T-helper 22 cell (primary cell): ENCODE data around the gene PHLDA1.
A peak's percentile ranks its signal among the peaks of the same experiment; 100 is the strongest.

Experiments
- DNase-seq: peaks from one replicate; pipeline ENCODE4 v3.0.0-alpha.2; 2020; ENCODE audit warnings: low read depth

Gene PHLDA1

DNA sequence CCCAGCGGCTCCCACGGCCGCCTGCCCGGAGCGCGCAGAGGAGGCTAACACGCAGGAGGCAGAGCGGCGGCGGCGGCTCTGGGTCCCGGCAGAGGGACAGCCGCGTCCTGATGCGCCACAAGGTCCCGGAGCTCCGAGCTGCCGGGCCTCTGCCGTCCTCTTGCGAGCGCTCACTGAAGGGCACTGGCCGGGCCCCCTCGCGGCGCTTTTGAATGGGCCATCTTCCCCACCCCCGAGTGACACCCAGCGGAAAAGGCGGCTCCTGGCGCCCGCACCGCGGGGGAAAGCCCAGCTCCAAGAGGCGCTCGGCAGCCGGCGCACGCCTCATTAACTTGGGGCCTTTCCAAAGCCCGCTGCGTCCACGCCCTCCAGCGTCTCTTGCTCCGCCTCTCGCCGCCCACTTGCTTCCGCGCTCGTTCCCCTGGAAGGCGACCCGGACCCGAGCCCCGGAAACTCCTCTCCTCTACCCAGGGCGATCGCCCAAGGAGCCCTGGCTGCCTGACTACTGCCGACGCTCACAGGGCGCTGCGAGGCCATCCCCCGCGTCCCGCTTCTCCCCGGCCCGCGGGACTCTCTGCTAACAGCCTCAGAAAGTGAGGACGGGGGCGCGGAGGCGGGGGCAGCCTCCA is at the start of gene PHLDA1:
Gene PHLDA1, minus strand, starts transcription at position 363 of the 629 bp plus-strand sequence.
- DNase-seq: peak; percentile 93

DNA sequence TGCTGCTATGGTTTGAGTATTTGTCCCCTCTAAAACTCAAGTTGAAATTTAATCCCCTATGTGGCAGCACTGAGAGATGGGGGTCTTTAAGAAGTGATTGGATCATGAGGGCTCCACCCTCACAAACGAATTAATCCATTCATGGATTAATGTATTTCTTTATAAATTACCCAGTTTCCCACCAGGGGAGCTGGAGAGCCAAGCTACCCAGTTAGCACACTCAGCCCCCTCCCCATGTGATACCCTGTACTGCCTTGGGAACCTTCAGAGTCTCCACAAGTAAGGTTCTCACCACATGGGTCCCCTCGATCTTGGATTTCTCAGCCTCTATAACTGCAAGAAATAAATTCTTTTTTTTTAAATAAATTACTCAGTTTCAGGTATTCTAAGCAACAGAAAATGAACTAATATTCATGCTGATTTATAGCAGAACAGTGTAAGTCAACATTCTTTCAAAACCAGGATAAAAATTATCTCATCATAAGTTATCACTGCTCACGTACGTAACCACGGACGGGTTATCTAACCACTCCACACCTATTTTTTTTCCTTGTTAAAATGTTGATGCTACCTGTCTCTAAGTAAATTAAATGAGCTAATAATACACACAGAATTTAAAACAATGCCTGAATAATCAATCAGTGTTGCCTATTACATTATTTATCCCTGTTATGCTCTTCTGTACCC is 49.3 kb upstream of the PHLDA1 start:
- no peak for DNase-seq

DNA sequence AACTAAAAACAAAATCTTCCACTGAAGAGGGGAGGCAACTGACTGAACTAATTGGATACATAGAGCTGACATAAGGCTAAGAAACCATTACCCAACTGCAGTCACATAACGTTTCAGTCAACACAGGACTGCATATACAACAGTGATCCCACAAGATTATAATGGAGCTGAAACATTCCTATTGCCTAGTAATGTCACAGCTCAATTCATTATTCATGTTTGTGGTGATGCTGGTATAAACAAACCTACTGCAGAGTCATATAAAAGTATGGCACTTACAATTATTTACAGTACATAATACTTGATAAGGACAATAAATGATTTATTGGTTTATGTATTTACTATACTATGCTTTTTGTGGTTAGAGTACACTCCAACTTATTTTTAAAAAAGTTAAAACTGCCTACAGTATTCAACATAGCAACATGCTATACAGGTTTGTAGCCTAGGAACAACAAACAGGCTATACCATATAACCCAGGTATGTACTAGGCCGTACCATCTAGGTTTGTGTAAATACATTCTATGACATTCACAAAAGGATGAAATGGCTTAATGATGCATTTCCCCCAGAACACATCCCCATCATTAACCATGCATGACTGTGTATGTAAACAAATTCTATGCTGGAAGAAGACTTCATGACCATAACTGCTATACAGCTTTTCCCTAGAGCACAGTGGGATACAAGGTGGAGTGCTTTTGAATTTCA is 48.6 kb upstream of the PHLDA1 start:
- no peak for DNase-seq

DNA sequence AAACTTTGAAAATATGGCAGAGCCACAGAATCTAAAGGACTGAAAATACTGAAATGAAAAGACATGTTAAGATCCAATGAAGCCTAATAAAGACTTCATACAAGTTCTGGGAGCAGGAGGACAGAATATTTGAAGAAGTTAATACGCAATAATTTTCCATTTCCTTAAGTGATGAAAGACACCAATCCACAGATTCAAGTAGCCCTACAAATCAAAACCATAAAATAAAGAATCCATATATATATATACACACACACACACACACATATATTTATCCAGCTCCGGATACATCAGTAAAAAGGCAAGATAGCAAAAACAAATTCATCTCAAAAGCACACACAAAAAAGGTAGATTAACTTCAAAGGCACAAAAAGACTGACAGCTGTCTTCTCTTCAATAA is 47.2 kb upstream of the PHLDA1 start:
- DNase-seq: no peak

DNA sequence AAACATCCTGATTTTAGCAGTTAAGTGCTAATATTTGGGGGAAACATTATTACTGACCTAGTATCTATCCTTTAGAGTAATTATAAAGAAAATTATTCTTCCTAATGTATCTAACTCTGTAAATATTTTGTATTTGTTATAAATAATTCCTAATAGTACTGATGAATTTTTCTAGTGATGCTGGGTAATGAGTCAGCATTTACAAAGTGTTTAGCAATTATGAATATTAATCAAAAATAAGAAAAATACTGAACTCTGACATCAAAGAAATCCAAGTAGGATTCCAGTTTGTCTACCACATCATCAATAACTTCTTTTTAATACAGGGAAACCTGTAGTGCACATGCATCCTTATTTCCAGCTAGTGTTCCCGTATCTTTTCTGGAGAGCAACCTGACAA is 43.9 kb upstream of the PHLDA1 start:
- DNase-seq: no peak

DNA sequence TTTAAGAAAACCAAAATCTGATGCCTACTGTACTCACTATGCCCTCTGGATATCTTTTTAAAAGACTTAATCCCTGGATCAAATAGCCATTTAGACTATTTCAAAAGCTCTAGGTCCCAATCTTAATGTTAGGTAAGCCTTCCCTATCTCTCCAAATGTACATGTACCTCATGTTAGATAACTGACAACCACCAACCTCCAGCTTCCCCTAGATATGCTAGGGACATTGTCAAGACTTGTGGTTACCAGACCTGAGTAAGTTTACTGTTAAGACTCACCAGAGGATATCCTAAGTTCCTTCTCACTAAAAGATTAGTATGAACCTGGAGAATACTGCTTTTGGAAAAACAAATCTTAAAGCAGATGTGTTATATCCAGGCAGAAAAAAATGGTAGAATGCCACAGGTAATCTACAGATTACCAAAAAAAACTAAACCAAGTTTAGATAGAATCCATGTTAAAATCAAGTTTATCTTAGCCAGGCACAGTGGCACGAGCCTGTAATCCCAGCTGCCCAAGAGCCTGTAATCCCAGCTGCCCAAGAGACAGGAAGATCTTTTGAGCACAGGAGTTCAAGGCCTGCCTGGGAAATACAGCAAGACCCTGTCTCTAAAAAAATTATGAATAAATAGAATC is 43.2 kb upstream of the PHLDA1 start:
- DNase-seq: no peak

DNA sequence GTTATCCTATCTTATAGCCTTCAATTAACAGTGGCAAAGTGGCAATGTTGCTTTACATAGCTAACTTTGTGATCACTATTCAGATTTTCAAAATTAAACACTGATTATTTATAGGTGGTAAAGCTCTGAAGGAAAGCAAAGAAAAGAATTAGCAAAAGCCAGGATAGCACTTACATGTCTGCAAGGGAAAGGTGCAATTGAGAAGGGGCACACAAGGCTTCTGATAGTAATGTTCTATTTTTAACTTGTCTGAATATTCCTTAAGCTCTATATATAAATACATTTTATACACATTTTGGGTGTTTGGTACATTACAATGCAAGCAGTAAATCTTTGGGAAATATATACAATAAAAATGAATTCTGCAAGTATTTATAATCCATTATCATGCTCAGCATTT is 42.0 kb upstream of the PHLDA1 start:
- no peak for DNase-seq

GRCh38 chr12:76072568-76072967 is 41.0 kb upstream of the PHLDA1 start:
- DNase-seq: no peak

- DNase-seq: no peak
Observed at GRCh38 chr12:76069339-76069738, 37.8 kb upstream of the PHLDA1 start.

DNA sequence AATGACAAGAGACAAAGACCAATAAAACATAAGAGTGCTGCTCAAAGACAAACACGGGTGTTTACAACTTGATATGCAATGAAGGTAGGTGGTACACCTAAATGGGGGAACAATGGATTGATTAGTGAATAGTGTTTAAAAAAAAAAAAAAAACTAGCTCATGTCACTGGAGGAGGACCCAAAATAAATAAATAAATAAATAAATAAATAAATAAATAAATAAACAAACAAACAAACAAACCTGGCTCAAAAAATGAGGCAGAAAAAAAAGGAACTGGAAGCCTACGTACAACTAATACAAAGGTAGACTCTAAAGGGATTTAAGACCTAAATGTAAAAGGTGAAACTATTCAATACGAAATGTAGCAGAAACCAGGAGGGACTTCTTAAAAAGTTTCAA is 34.3 kb upstream of the PHLDA1 start:
- no peak for DNase-seq

DNA sequence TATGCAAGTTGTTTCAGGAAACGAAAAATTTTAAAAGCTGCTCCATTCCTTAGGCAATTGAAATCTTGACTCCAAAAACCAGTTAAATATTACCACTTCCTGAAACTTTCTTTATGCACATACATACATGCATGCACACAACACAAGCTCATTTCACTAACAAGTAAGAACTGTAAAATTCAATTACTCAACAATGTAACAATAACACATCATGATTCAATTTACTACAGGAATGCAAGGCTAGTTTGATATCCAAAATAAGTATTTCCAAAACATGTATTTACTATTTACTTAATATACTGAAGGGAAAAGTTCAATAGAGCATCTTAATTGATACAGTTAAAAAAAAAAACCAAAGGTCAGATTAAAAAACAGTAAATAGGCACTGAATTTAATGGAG is 33.3 kb upstream of the PHLDA1 start:
- no peak for DNase-seq

DNA sequence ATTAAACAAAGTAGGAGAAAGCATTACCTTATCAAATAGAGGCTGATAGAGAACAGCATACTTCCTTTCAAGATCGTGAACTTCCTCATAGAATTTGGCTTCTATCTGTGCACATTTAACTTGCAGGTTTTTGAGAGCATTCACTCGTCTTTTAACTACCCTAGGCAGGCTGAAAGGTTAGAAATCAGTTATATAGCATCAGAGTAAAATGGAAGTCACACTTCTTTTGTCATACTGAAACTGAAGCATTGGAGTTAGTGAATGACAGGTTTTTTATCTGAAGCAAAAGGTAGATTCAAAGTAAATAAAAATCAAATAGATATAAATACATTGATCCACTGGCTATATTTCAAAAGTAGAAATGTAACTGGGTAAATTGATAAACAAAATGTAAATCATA is 28.5 kb upstream of the PHLDA1 start:
- DNase-seq: no peak

DNA sequence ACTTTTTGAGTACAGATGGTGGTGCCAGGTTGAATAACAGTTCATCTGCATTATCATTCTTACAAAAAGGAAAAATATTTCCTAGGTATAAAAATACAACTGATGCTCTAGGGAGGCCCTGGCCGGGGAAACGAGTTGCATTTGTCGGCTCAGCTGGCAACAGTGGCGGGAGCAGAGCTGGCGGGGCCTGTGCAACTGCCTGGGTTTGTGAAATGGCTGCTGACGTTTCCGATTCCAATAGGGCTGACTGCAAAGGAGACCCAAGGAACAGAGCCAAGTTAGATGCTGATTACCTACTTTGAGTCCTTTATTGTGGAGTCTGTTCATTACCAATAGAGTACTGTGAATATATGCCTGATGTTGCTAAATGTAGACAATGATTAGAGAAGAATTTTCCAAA is 25.8 kb upstream of the PHLDA1 start:
- no peak for DNase-seq

GRCh38 chr12:76055393-76055792 is 23.8 kb upstream of the PHLDA1 start:
- no peak for DNase-seq

- DNase-seq: no peak
Observed at GRCh38 chr12:76049575-76050251, 18.1 kb upstream of the PHLDA1 start.

DNA sequence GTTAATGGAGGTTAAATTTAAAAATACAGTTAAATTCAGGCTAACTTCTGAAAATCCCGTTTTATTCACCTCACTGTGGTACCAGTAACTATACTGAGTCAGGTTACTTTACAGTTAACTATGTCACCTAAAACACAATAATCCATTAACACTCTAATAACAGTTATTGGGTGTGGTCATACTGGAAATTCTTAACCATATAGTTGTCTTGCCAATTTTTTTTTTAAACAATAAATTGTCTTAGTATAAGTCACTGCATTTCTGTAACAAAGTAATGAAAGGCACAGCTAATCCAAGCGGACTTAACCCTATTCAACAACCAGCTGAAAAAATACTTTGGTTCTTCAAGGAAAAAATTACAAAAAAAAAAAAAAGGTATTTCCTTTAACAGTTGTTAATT is 16.2 kb upstream of the PHLDA1 start:
- DNase-seq: no peak

GRCh38 chr12:76047060-76047459 is 15.5 kb upstream of the PHLDA1 start:
- DNase-seq: no peak

DNA sequence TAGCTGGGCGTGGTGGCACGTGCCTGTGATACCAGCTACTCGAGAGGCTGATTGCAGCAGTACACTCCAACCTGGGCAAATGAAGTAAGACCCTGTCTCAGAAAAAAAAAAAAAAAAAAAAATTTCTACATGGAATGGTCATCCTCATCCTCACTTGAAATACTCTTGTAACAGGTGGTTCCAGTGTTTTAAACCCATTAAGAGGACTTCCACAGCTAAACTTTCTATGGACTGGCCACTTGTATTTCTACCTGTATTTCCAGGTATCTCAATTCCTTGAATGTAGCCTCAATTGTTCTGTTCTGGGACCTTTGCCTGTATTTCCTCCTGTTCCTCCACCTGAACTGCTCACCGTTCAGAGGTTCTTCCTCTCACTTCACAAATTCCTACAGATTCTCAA is 11.8 kb upstream of the PHLDA1 start:
- DNase-seq: no peak

GRCh38 chr12:76042147-76042546 is 10.6 kb upstream of the PHLDA1 start:
- no peak for DNase-seq

- DNase-seq: no peak
Observed at GRCh38 chr12:76041406-76041805, 9.8 kb upstream of the PHLDA1 start.

DNA sequence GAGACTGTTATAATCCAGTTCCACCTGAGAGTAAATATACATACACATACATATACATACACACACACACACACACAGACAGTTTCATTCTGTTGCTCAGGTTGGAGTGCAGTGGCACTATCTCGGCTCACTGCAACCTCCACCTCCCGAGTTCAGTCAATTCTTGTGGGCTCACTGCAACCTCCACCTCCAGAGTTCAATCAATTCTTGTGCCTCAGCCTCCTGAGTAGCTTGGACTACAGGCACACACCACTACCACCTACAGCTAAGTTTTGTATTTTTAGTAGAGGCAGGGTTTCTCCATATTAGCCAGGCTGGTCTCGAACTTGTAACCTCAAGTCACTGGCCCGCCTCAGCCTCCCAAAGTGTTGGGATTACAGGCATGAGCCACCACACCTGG is 8.9 kb upstream of the PHLDA1 start:
- DNase-seq: no peak

- no peak for DNase-seq
Observed at GRCh38 chr12:76038176-76038575, 6.6 kb upstream of the PHLDA1 start.
